Loucy (cell line): ENCODE measurements around the gene TAOK2.
"Not testable (repeated sequence)": the region's sequence is repeated elsewhere in the genome, so short reads cannot be mapped to it uniquely, and the experiment has no call there.

Experiments used
- H2AFZ ChIP-seq: fragments of 200-600 bp; sonication (generic); 2 replicates; pipeline ENCODE4 v1.6.0; 2016; ENCODE audit warnings: antibody characterized with exemption, mild to moderate bottlenecking, low read length, moderate library complexity
- H3F3A ChIP-seq: fragments of 200-600 bp; 2 replicates; pipeline ENCODE4 v1.6.0; 2016; ENCODE audit warnings: antibody characterized with exemption, low read depth, mild to moderate bottlenecking
- H3K27me3 ChIP-seq: fragments of 200-600 bp; sonication (generic); 2 replicates; pipeline ENCODE4 v1.6.1; 2014; ENCODE audit warnings: low read length, mild to moderate bottlenecking; ENCODE audit not compliant: insufficient read depth, poor library complexity, severe bottlenecking
- H3K36me3 ChIP-seq: fragments of 200-600 bp; sonication (generic); 2 replicates; pipeline ENCODE4 v1.6.1; 2016; ENCODE audit warnings: low read length; ENCODE audit not compliant: insufficient read depth
- H3K4me1 ChIP-seq: fragments of 200-600 bp; sonication (generic); 2 replicates; pipeline ENCODE4 v1.5.1; 2014; ENCODE audit warnings: low read length, mild to moderate bottlenecking; ENCODE audit not compliant: insufficient read depth, poor library complexity, severe bottlenecking
- H3K4me2 ChIP-seq: fragments of 200-600 bp; sonication (generic); 2 replicates; pipeline ENCODE4 v1.6.0; 2014; ENCODE audit warnings: antibody characterized with exemption, low read length, low read depth, mild to moderate bottlenecking; ENCODE audit not compliant: poor library complexity, severe bottlenecking
- H3K4me3 ChIP-seq: fragments of 200-600 bp; sonication (generic); 2 replicates; pipeline ENCODE4 v1.5.1; 2014; ENCODE audit warnings: low read length, mild to moderate bottlenecking, mixed read lengths; ENCODE audit not compliant: poor library complexity, severe bottlenecking
- H3K79me2 ChIP-seq: fragments of 200-600 bp; sonication (generic); 2 replicates; pipeline ENCODE4 v1.6.1; 2014; ENCODE audit warnings: low read length; ENCODE audit not compliant: insufficient read depth
- H3K9ac ChIP-seq: fragments of 200-600 bp; sonication (generic); 2 replicates; pipeline ENCODE4 v1.6.0; 2014; ENCODE audit warnings: mild to moderate bottlenecking, low read depth, low read length, moderate library complexity; ENCODE audit not compliant: poor library complexity, severe bottlenecking
- H3K9me2 ChIP-seq: fragments of 200-600 bp; sonication (generic); replicated peaks from 2 replicates; pipeline ENCODE4 v1.6.1; 2016; ENCODE audit warnings: low read depth, low read length, mixed read lengths
- H3K9me3 ChIP-seq: fragments of 200-600 bp; sonication (generic); 2 replicates; pipeline ENCODE4 v1.6.1; 2014; ENCODE audit warnings: mild to moderate bottlenecking, antibody characterized with exemption, low read length, low read depth; ENCODE audit not compliant: insufficient read depth
- H4K20me1 ChIP-seq: fragments of 200-600 bp; sonication (generic); 2 replicates; pipeline ENCODE4 v1.6.0; 2014; ENCODE audit warnings: antibody characterized with exemption, low read length, mild to moderate bottlenecking; ENCODE audit not compliant: insufficient read depth, poor library complexity, severe bottlenecking
- EZH2phosphoT487 ChIP-seq: fragments of 200-600 bp; IDR thresholded peaks from 2 replicates; pipeline ENCODE4 v1.6.1; 2018; ENCODE audit warnings: antibody characterized with exemption, mild to moderate bottlenecking, moderate library complexity, borderline replicate concordance
- TF ChIP-seq, protein P1 (sequence below): fragments of 200-600 bp; sonication (generic); conservative IDR thresholded peaks from 2 replicates; pipeline ENCODE4 v1.5.1; 2014; ENCODE audit warnings: mild to moderate bottlenecking, antibody characterized with exemption, low read length

TAOK2 gene

DNA sequence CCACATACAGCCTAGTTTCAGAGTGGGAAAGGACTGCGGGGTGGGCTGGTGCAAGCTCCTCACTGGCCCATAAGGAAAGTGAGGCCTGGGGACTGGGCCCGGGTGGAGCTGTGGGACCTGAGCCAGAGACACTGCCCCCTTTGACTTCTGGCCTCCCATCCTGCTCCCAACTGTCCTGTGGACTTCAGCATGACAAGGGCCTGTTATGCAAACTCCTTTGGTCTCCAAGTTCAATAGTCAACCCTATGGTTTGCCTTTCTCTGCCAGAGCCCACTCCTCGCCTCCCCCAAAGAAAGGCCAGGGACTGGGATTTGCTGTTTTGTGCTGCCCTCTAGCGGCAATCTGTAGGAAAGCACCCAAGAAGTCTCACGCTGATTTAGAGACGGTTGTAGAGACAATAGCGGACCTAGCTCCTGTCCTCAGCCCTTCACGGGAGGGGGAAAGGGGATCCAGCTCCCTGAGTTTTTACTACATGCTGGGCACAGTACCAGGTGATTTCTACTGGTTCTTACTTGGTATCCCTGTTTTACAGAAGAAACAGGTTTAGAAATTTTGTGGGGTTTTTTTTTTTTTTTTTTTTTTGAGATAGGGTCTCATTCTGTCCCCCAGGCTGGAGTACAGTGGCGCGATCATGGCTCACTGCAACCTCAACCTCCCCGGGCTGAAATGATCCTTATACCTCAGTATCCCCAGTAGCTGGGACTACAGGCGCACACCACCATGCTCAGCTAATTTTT is 58.6 kb downstream of the TAOK2 start:
- no peaks in the 10 kb centered on the region for H3K79me2 ChIP-seq

DNA sequence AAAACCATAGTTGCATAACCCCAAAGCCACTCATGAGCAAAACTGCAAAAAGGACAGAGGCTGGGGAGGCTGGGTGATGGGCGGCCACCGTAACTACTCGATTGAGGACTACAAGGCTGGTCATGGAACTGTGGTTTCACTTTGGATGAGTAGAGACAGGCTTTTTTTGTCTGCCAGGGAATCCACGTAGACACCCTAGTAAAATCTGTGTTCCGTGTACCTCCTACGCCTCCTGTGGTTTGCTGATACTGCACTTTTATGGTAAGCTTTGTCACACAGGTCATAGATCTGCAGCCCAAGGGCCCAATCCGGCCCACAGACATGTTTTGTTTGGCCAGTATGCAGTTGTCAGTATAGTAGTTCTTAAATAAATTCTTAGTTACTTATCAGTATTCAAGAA is 59.6 kb downstream of the TAOK2 start:
- Histone ChIP-seq H3K4me2 (no peak overlapping the region), H3K4me3 (no peak overlapping the region), H2AFZ (no peak overlapping the region), H3K79me2 (no peaks in the 10 kb centered on the region), H3F3A (no peaks in the 10 kb centered on the region), H3K9ac (no peak overlapping the region), H3K9me2 (no peaks in the 10 kb centered on the region), H3K27me3 (no peaks in the 10 kb centered on the region), H3K36me3 (no peaks in the 10 kb centered on the region), H4K20me1 (no peaks in the 10 kb centered on the region), H3K4me1 (peaks cover 12% of the 10 kb centered on the region), H3K9me3 (no peaks in the 10 kb centered on the region)
- no peak for TF ChIP-seq EZH2phosphoT487
- TF ChIP-seq, protein P1, sequence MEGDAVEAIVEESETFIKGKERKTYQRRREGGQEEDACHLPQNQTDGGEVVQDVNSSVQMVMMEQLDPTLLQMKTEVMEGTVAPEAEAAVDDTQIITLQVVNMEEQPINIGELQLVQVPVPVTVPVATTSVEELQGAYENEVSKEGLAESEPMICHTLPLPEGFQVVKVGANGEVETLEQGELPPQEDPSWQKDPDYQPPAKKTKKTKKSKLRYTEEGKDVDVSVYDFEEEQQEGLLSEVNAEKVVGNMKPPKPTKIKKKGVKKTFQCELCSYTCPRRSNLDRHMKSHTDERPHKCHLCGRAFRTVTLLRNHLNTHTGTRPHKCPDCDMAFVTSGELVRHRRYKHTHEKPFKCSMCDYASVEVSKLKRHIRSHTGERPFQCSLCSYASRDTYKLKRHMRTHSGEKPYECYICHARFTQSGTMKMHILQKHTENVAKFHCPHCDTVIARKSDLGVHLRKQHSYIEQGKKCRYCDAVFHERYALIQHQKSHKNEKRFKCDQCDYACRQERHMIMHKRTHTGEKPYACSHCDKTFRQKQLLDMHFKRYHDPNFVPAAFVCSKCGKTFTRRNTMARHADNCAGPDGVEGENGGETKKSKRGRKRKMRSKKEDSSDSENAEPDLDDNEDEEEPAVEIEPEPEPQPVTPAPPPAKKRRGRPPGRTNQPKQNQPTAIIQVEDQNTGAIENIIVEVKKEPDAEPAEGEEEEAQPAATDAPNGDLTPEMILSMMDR, result no peak

More for the DNA sequence above, 58.6 kb downstream of the TAOK2 start:
- H3K9me2 ChIP-seq, result no peaks in the 10 kb centered on the region
- no peak overlapping the region for H3K4me2 ChIP-seq
- no peaks in the 10 kb centered on the region for H3K27me3 ChIP-seq
- H3K4me3 ChIP-seq, result no peak overlapping the region
- H3K9ac ChIP-seq, result no peak overlapping the region
- H2AFZ ChIP-seq, result no peak overlapping the region
- H4K20me1 ChIP-seq, result no peaks in the 10 kb centered on the region
- H3K4me1 ChIP-seq, result peaks cover 12% of the 10 kb centered on the region
- no peaks in the 10 kb centered on the region for H3F3A ChIP-seq
- no peaks in the 10 kb centered on the region for H3K9me3 ChIP-seq
- TF ChIP-seq, protein P1, result peak; percentile 94
- TF ChIP-seq EZH2phosphoT487, result no peak
- no peaks in the 10 kb centered on the region for H3K36me3 ChIP-seq

DNA sequence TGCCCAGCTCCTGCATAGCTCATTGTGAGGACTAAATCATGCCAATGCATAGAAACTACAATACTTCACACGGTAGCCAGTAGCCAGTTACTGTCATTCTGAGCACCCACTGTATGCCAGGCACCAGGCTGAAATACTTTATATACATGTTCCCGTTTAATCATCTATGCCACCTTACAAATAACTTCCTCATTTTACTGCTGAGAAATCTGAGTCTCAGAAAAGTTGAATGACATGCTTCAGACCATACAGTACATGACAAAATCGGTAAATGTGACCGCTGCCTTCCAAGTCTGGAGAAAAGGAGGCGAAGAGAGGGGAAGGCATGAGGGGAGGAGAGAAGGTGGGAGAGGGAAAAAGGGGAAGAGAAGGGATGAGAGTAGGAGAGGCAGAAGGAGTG is 66.6 kb downstream of the TAOK2 start:
- Histone ChIP-seq H2AFZ (no peak overlapping the region), H3F3A (no peaks in the 10 kb centered on the region), H3K4me3 (no peak overlapping the region), H3K4me1 (no peaks in the 10 kb centered on the region), H4K20me1 (no peaks in the 10 kb centered on the region), H3K9me2 (no peaks in the 10 kb centered on the region), H3K79me2 (no peaks in the 10 kb centered on the region), H3K9ac (no peak overlapping the region), H3K36me3 (no peaks in the 10 kb centered on the region), H3K4me2 (no peak overlapping the region), H3K9me3 (no peaks in the 10 kb centered on the region), H3K27me3 (no peaks in the 10 kb centered on the region)
- TF ChIP-seq EZH2phosphoT487, result no peak
- TF ChIP-seq, protein P1, result no peak

DNA sequence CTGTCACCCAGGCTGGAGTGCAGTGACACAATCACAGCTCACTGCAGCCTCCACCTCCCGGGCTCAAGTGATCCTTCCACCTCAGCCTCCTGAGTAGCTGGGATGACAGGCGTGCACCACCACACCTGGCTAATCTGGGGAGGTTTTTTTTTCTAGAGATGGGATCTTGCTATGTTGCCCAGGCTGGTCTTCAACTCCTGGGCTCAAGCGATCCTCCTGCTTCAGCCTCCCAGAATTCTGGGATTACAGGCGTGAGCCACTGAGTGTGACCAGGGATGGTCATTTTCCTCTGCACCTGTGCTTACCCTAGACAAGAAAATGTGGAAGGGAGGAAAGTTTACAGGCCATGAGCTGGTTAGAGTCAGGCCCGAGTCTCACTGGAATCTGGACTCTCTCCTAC is 67.0 kb downstream of the TAOK2 start:
- H2AFZ ChIP-seq, H3K4me2 ChIP-seq, H3K9ac ChIP-seq, H3K27me3 ChIP-seq, H3K79me2 ChIP-seq, H3K9me3 ChIP-seq, H3F3A ChIP-seq, H4K20me1 ChIP-seq, H3K4me3 ChIP-seq, H3K9me2 ChIP-seq, H3K4me1 ChIP-seq, H3K36me3 ChIP-seq: not testable (repeated sequence)
